ENCODE data around the gene UBE2V1.
"Not testable (repeated sequence)": the region's sequence is repeated elsewhere in the genome, so short reads cannot be mapped to it uniquely, and the experiment has no call there.

The UBE2V1 gene

DNA sequence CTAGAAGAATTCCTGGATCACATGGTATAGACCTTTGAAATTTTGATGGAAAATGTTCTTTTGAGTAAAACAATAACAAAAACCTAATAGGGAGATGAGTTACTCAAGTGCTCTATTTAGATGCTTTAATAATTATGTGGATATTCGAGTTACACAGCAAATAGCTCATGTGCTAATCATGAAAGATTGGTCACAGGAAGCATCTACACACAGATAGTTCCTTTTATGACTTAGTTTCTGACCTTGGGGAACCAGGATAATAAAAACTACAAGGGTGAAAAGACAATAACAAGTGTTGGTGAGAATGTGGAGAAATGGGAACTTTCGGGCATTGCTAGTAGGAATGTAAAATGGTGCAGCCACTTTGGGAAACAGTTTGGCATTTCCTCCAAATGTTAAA lies 19.7 kb downstream of the UBE2V1 start:
- no peak for DNase-seq

DNA sequence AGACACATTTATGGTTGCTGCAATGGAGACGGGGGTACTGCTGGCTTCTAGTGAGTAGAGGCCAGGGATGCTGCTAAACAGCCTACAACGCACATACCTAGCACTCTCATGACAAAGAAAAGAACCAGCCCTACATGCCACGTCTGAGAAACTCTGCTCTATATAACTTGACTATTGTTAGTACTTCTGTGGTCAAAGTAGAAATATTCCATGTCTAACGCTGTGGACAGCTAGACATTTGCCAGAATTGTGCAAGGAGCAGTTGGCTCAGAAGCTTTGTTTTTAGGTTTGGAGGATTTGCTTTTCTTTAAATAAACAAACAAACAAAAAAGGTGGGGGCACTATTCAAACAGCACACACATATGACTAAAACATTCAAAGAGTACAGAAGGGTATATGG lies 20.5 kb downstream of the UBE2V1 start:
- no peak for DNase-seq

- DNase-seq: no peak
Observed at GRCh38 chr20:50089787-50090177, 23.2 kb downstream of the UBE2V1 start.

DNA sequence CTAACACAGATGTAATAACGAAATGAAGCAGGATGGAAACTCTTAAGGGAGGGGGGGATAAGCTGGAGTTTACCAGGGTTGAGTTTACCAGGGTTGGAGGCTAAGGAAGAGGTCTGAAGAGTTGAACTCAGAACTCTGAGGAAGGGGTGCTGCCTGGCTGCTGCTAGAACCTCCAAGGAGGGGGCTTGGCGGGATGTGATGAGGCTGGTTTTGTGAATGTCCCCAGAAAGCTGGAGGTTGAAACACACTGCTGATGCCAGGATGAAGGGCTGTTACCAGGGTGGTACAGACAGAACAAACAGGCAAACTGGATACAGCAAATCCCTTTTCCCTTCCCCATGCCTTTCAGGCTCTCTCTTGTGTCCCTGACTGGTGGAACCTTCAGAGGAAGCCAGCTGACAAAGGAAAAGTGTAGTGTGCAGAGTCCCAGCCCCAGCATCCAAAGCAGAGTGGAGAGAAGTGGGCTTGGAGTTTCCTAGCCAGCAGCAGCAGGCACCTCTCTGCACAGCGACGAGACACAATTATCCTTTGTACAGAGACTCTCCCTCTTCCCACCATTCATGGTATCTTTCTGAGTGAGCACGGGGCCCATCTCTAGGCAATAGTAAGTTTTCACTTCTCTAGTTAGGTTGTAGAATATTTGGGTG lies 23.7 kb downstream of the UBE2V1 start:
- no peak for DNase-seq

DNA sequence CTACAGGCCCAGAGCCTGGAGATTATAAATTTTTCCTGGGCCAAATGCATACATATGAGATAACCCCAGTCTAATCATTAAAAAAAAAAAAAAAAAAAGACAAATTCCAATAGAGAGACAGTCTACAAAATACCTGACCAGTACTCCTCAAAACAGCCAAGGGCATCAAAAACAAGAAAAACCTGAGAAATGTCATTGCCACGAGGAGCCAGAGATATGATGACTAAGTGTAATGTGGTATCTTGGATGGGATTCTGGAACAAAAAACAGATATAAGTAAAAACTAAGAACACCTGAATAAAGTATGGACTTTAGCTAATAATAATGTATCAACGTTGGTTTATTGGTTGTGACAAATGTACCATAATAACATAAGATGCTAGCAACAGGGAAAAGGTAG lies 24.9 kb downstream of the UBE2V1 start:
- no peak for DNase-seq

GRCh38 chr20:50085481-50086365 lies 27.2 kb downstream of the UBE2V1 start:
- DNase-seq: peak; percentile 49

- no peak for DNase-seq
Observed at GRCh38 chr20:50085146-50085480, 27.8 kb downstream of the UBE2V1 start.

DNA sequence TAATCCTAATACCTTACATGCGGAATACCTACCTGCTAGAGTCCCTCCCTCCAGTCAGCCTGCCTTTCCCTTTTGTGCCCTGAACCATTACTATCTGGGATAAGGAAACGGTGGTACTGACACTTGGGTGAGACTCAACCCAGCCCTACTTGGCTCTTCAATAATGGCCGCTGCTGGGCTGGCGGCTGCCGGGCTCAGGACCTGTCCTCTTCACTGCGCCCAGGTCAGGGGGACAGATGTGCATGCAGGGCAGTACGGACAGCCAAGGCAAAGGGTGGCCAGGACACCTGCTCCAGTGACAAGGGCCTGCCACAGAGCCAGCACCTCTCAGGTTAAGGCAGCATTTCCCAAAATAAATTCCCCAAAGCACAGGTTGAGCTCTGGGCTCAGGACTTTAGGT lies 29.9 kb downstream of the UBE2V1 start:
- DNase-seq: no peak

DNA sequence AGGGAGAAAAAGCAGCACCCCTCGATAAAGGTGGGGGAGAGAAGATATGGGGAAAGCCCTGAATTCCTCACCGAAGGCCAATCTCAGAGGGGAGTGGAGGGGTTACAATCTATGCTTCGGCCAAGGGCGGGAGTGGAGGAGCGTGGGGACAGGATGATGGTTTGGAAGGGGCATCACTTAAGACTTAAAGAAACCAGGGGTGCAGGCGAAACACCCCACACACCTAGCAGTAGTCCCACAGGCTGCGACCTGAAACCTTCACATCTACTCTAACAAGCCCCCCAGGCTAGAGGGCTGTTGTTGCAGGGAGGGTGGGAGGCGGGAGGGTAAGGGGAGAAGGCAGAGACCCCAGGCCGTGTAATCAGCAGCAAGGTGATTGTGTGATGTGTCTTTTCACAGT lies 30.9 kb downstream of the UBE2V1 start:
- not testable (repeated sequence) for DNase-seq

GRCh38 chr20:50077818-50078601 lies 34.9 kb downstream of the UBE2V1 start:
- peak; percentile 12 for DNase-seq

GRCh38 chr20:50073500-50073899 lies 39.5 kb downstream of the UBE2V1 start:
- DNase-seq: no peak

DNA sequence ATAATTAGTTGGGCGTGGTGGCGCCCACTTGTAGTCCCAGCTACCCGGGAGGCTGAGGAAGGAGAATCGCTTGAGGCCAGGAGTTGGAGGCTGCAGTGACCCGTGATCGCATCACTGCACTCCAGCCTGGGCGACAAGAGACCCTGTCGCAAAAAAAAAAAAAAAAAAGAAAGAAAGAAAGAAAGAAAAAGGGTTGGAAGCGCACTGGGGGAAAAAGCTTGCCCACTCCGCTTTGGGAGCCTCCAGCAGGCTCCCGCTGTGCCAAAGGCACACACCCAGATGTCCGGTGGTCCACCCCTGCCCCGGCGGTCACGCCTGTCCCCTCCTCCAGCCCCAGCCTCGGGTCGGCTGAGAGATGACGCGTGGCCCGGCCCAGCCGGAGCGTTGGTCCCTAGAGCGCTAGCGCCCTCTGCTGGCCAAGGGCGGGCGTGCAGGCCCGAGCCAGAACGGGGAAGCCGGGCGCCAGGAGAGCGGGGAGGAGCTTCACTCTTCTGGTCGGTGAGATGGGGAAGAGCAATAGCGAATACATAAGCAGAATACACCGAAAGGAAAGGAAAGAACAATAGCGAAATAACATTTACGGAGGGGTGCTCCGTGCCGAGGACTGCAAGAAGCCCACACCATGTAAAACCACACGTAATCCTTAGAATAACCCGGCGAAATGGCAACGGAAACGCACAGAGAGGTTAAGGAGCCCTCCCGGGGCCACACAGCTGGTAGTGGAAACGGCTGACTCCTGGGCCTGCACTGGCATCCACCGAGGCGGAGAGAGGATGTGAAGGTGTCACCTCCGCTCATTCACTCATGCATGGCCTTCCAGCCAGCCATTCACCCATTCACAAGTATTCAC lies 41.7 kb downstream of the UBE2V1 start:
- DNase-seq: peak; percentile 97

DNA sequence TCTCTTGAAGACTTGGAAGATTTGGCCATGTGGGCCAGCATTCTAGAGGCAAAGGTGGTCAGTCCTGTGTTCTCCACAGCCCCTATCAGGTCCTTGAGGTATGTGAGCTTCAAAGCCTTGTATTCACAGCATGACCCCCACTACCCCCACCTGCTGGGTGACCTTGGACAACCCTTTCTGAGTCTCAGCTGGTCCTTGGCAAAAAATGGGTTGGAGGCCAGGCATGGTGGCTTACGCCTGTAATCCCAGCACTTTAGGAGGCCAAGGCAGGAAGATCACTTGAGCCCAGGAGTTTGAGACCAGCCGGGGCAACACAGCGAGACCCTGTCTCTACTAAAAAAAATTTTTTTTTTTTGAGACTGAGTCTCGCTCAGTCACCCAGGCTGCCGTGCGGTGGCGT lies 42.6 kb downstream of the UBE2V1 start:
- no peak for DNase-seq

- no peak for DNase-seq
Observed at GRCh38 chr20:50068041-50068651, 44.8 kb downstream of the UBE2V1 start.

- no peak for DNase-seq
Observed at GRCh38 chr20:50067461-50067860, 45.5 kb downstream of the UBE2V1 start.

DNA sequence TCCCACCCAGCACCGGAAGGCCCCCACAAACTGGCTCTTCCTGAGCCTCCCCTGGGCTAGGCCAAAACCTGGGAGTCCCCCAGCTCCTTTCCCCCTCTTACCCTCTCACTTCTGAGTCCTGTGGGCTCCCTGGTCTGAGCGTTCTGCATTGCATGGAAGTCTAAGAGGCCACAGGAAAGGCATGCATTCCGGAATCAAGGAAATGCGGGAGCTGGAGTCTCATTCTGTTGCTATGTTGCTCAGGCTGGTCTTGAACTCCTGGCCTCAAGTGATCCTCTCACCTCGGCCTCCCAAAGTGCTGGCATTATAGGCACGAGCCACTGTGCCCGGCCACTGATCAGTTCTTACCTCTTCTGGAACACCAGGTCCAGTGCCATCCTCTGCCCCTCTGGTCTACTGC lies 45.9 kb downstream of the UBE2V1 start:
- no peak for DNase-seq

DNA sequence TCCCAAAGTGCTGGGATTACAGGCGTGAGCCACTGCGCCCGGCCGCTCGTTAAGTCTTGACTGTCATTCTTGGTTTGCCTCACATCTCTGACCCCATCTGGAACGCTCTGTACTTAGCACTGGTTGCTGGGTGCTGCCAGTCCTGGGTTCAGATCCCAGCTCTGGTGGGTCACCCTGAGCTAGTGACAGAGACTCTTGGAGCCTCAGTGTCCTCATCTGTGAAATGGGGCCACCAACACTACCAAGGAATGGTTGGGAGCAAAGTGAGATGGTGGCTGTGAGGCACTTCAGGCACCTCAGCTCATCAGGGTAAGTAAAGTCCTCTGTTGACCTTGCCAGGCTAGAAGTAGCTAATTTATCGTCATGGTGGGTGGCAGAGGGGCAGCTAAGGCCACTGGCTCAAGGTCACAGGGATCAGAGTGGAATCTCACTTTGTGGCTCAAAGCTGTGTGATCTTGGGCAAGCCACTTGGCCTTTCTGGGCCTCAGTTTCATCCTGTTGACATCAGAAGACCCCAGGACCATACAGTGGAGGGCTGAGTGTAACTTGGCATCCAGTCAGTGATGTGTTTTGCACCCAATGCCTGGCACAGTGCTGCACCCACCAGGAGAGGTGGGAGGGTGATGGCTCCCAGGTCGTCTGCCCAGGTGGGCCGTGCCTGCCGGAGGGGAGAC lies 46.7 kb downstream of the UBE2V1 start:
- DNase-seq: no peak

- no peak for DNase-seq
Observed at GRCh38 chr20:50065325-50065615, 47.7 kb downstream of the UBE2V1 start.

DNA sequence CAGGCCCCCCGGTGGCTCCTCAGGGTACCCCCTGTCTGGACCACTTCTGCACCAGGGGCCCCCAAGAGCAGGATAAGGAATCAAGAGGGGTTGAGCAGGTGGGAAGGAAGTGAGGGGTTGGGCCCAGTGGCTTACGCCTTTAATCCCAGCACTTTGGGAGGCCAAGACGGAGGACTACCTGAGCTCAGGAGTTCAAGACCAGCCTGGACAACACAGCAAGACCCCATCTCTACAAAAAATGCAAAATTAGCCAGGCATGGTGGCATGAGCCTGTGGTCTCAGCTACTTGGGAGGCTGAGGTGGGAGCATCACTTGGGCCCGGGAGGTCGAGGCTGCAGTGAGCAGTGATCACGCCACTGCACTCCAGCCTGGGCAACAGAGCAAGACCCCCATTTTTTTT lies 49.2 kb downstream of the UBE2V1 start:
- DNase-seq: not testable (repeated sequence)

GRCh38 chr20:50062006-50062838 lies 50.7 kb downstream of the UBE2V1 start:
- DNase-seq: no peak

Measured in activated T-cell treated with anti-CD3 and anti-CD28 coated beads, Interleukin-2, amount 50 U/mL, for 1 hour (primary cell).